ENCODE results near the gene TTBK1. TPM values are rescaled to one million over a fixed set of nuclear protein-coding genes. Genes with fewer than 3 reads are reported as not detected.

The TTBK1 gene
- total and polyA plus RNA-seq, 2 of the 4 experiments (the other 2 are of a cell fraction): 0.02 TPM; not detected in 1

DNA sequence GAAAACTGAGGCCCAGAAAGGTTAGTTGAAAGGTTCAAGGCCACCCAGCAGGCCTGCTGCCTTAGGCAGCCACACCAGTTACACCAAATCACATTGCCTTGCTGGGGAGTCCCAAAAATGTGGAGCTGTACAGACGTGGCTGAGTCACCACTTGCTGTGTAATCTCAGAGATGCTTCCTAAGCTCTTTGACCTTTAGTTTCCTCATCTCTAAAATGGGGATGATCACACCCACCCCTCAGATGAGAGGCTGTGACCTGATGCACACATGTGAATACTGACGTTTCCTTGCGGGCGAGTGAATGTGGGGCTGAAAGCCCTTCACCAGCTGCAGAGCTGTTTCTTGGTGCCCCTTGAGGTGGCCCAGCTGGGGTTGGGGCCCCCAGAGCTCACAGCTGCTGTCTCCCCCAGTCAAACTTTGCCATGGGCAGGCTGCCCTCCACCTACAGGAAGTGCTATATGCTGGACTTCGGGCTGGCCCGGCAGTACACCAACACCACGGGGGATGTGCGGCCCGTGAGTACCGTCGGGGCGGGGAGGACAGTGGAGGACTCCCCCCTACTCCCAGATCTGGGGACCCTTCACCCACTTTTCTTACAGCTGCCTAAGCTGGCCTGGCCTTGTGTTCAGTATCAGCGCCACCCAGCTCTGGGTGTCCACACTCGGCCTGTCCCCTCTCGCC, 11.0 kb downstream of the TTBK1 start:
- H3K4ac ChIP-seq (ENCODE audit: low read depth, low read length): no peak overlapping the region
- H4K8ac ChIP-seq (ENCODE audit: low read depth in 2 of 2, low read length in 2 of 2): no peak overlapping the region
- H3K56ac ChIP-seq (ENCODE audit: extremely low read depth, insufficient read depth, low read length): no peak overlapping the region
- peak; percentile 73 for ATAC-seq (ENCODE audit: low read depth)
- H3K27ac ChIP-seq (ENCODE audit: insufficient read depth, low read length): no peak overlapping the region
- no peak overlapping the region for H2BK15ac ChIP-seq (ENCODE audit: low read depth, low read length)
- no peak overlapping the region for H3K14ac ChIP-seq (replicated peaks; ENCODE audit: low read depth, low read length)
- H3K27me3 ChIP-seq (ENCODE audit: control insufficient read depth, insufficient read depth, low read length): peaks cover 62% of the 10 kb centered on the region
- ChIA-PET POLR2A (ENCODE audit: unreplicated experiment) (no interaction called here), CTCF (no interaction called here)
- dilution Hi-C loops (cut with HindIII; ENCODE audit: low sequenced_read_pairs, unreplicated experiment) (no loop called here), intact Hi-C loops (cut with micrococcal nuclease) (no loop called here), in situ Hi-C loops (cut with MboI; ENCODE audit: low sequenced_read_pairs) (no loop called here)
- H4K20me1 ChIP-seq (ENCODE audit: insufficient read depth, low read length): no peaks in the 10 kb centered on the region
- no peak overlapping the region for H3K9ac ChIP-seq (ENCODE audit: low read depth, low read length)
- H3K79me1 ChIP-seq (ENCODE audit: low read depth in 1 of 2, low read length in 2 of 2): no peaks in the 10 kb centered on the region
- H3K36me3 ChIP-seq (ENCODE audit: control insufficient read depth, insufficient read depth, low read length): no peaks in the 10 kb centered on the region
- H3K9me1 ChIP-seq (ENCODE audit: insufficient read depth, low read length): no peaks in the 10 kb centered on the region
- BruUV-seq (replicated peaks): no TSS peak
- H2BK120ac ChIP-seq (ENCODE audit: low read depth, low read length): no peak overlapping the region
- no CpG with 5 or more reads among the region's 15 CpGs for WGBS, 2 experiments (ENCODE audit: extremely low coverage in 2 of 2, insufficient read length in 1 of 2)
- no peak overlapping the region for H2AFZ ChIP-seq (replicated peaks; ENCODE audit: low read length, poor library complexity)
- H4K5ac ChIP-seq (ENCODE audit: low read depth, low read length): no peak overlapping the region
- no peak overlapping the region for H3K4me2 ChIP-seq (ENCODE audit: low read depth, low read length)
- no peaks in the 10 kb centered on the region for H3K9me3 ChIP-seq (ENCODE audit: control insufficient read depth, insufficient read depth, low read length)
- no peak for TF ChIP-seq MAZ (IDR thresholded peaks at IDR 0.05; ENCODE audit: borderline replicate concordance, low read depth, low read length)
- no peak for TF ChIP-seq NFE2L2 (IDR thresholded peaks at IDR 0.05; ENCODE audit: low read depth, low read length)
- no peak for TF ChIP-seq MAFK (IDR thresholded peaks at IDR 0.05; ENCODE audit: low read depth, low read length)
- H2AK9ac ChIP-seq (replicated peaks; ENCODE audit: low read depth, low read length, poor library complexity): no peak overlapping the region
- H2BK20ac ChIP-seq (ENCODE audit: low read depth, low read length): no peak overlapping the region
- H2BK5ac ChIP-seq (ENCODE audit: low read depth, low read length, poor library complexity, severe bottlenecking): no peak overlapping the region
- no peak overlapping the region for H3K18ac ChIP-seq (ENCODE audit: low read depth, low read length)
- no peaks in the 10 kb centered on the region; the same call in 1 of the 2 replicates for H3K4me1 ChIP-seq (ENCODE audit: control insufficient read depth, insufficient read depth, low read length)
- H3K4me3 ChIP-seq (ENCODE audit: insufficient read depth, low read depth, low read length): no peak overlapping the region
- H3K23ac ChIP-seq (ENCODE audit: low read depth, low read length): no peak overlapping the region
- H4K91ac ChIP-seq (ENCODE audit: insufficient read depth, low read depth, low read length): no peak overlapping the region
- H2AK5ac ChIP-seq (ENCODE audit: low read depth, low read length): no peak overlapping the region
- DNase-seq: peak; percentile 41
